22Rv1 (cell line): Measurements from ENCODE around the gene KCNQ5.

Experiments used
- H3K27ac ChIP-seq: fragments of 450-650 bp; 2 replicates; pipeline ENCODE4 v1.5.1; 2017
- ZFX ChIP-seq: fragments of 450-650 bp; IDR thresholded peaks from 2 replicates; pipeline ENCODE4 v1.6.1; 2017; ENCODE audit warnings: antibody characterized with exemption, borderline replicate concordance
- TF ChIP-seq, protein P1 (sequence below): fragments of 450-650 bp; IDR thresholded peaks from 2 replicates; pipeline ENCODE4 v1.5.1; 2017; ENCODE audit warnings: mild to moderate bottlenecking

Gene KCNQ5

DNA sequence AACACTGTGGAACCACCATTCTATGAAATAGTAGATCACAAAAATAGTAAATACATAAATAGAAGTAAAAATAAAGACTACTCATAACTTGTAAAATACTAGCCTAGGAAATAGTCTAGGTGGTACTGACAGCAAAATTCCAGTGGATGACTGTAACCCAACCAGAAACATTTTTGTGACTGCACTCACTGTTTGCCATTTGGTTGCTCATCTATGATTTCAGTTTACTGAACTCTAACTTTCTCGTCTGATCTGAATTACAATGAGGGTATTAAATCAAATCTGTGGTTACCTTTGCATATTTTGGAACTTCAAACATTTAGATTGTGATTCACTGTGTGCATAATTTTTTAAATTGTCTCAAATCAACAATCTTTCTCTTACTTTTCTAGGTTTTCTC, 452.3 kb downstream of the KCNQ5 start:
- no peak overlapping the region for H3K27ac ChIP-seq
- TF ChIP-seq, protein P1, sequence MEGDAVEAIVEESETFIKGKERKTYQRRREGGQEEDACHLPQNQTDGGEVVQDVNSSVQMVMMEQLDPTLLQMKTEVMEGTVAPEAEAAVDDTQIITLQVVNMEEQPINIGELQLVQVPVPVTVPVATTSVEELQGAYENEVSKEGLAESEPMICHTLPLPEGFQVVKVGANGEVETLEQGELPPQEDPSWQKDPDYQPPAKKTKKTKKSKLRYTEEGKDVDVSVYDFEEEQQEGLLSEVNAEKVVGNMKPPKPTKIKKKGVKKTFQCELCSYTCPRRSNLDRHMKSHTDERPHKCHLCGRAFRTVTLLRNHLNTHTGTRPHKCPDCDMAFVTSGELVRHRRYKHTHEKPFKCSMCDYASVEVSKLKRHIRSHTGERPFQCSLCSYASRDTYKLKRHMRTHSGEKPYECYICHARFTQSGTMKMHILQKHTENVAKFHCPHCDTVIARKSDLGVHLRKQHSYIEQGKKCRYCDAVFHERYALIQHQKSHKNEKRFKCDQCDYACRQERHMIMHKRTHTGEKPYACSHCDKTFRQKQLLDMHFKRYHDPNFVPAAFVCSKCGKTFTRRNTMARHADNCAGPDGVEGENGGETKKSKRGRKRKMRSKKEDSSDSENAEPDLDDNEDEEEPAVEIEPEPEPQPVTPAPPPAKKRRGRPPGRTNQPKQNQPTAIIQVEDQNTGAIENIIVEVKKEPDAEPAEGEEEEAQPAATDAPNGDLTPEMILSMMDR, result no peak
- TF ChIP-seq ZFX, result no peak

DNA sequence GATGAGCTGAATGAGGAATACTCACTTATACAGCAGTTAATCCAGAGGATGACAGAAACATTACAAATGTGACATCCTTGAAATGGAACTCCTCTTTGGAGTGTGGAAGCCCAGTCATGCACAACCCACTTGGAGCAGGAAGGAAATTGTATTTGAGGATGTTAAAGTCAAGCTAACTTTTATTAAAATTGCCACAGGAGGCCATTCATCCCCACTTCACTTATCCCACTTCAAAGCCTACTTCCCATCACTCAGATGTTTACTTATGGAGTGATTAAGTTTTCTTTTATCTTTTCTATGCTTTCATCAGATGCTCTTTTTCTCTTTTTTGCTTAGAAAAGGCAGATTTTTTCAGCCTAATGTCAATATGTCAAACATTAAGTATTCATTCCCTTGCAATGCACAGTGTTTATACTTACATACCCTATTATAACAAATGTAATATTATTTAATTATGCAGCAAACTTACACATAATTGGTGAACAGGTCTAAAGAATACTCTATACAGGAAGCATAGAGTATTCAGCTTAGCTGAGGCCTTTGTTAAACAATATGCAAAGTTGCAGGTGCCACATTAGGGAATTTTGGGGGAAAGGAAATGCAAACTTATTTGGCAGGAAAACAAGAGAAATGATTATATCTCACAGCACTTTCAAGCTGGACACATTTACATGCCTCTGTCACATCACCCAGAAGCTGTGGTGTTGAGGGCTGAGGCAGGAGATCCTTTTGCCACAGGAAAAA, 454.5 kb downstream of the KCNQ5 start:
- TF ChIP-seq, protein P1, result no peak
- no peak for TF ChIP-seq ZFX
- H3K27ac ChIP-seq, result no peak overlapping the region

DNA sequence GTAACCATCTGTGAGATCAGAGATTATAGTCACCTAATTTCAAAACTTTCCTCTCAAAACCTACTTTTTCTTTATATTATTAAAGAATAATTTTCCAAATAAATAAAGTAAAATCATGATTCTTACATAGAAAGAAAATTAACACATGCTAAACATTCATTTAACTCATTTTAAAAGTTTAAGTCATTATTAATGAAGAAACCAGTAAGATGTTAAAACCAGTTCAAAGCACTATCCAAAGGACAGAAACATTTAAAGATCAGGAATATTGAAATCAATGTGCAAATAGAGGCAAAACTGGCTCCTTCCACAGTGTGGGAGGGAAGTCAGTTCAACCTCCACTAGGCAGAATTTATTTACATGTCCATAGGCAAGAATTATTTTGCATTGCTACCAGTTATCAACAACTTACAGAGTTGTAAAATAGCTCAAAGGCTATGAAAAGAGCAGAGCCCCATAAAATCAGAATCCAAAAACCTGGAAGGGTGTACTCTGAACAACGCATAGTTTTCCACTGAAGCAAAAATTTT, 456.5 kb downstream of the KCNQ5 start:
- no peak for TF ChIP-seq ZFX
- TF ChIP-seq, protein P1, result no peak
- H3K27ac ChIP-seq, result no peak overlapping the region

DNA sequence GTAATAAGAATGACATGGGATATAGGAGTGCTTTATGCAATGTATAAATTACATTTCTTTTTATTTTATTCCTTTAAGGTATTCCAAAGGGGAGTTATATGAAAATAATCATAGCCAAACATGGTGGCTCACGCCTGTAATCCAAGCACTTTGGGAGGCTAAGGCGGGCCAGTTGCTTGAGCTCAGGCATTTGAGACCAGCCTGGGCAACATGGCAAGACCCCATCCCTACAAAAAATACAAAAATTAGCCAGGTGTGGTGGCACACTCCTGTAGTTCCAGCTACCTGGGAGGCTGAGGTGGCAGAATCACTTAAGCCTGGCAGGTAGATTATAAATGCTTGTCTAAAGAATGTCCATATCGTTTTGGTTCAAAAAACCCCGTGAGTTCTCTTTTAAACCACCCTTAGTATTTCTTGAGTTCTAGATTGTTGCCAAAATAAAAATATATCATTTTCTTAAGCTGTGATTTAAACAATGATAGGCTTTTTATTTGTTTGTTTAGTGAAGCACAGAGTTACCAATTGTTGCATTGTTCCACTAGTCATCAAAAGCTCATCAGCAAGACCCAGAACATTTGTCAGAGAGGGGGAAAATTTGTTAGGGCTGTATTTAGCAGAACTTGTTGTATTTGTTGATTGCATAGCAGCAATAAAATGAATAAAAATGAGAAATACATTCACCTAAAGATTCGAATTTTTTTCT, 457.2 kb downstream of the KCNQ5 start:
- H3K27ac ChIP-seq, result no peak overlapping the region
- TF ChIP-seq ZFX, result no peak
- TF ChIP-seq, protein P1, result no peak

DNA sequence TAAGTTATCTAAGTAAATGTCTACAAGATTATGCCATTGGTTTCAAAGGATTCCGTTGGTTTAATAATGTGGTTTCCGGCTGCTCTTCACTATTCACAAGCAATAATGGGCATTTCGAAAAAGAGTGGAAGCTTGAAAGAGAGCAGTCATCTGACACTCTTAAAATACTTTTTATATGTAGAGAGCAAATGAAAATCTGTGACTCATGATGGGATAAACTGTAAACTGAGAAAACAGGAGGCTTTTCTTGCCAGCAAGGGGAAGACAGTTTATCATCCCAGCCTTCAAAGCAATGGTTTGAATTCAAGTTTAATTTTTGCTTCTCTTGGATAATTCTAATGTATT, 457.7 kb downstream of the KCNQ5 start:
- H3K27ac ChIP-seq, result no peak overlapping the region
- no peak for TF ChIP-seq ZFX
- TF ChIP-seq, protein P1, result no peak

DNA sequence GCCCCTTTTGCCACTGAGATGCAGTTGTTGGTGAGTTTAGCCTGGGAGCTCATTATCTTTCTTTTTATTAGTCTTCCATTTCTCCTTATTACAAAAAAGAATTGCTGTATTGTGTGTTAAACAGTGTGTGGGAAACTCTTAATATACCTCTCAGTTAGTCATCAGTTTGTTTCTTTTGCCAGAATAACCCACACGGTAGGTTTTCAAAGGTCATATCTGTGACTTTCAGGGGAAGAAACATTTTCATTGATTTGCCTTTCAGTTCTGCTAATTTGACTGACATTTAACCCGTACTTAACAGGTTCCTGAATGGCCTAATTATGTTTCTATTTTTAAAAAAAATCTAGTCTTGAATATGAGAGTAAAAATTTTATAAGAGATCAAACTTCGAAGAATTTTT, 458.1 kb downstream of the KCNQ5 start:
- TF ChIP-seq, protein P1, result no peak
- TF ChIP-seq ZFX, result no peak
- H3K27ac ChIP-seq, result no peak overlapping the region

DNA sequence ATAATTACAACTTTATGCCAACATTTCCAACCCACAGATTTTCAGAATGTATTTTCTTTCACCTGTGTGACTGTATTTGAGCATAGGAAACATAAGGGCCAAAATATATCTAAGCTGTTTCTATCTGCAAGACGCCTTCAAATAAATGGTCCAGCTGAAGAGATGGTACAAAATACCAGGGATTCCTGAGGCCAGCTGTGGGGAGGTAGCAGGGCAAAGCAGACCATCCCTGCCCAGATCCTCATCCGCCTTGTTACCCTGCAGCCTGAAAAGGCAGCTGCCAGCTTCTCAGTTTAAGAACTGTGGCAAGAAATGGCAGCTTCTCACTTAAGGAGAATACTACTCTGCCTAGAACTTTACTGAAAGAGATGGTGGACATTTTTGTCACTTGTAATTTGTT, 460.1 kb downstream of the KCNQ5 start:
- TF ChIP-seq, protein P1, result no peak
- no peak for TF ChIP-seq ZFX
- no peak overlapping the region for H3K27ac ChIP-seq
